HepG2 (cell line): ENCODE data around the gene WWC2. TPM values are rescaled to one million over a fixed set of nuclear protein-coding genes. Genes with fewer than 3 reads are reported as not detected.

Experiments
- ATAC-seq: fragments of 200-7000 bp; cut with Tn5 transposase; 3 replicates; pipeline ENCODE4 v1.9.1; 2020; ENCODE audit warnings: mild to moderate bottlenecking, moderate library complexity
- BruUV-seq: library from RNA; stranded (reverse); fragments of 400-500 nt; replicated peaks from 2 replicates; lab custom pipeline; 2021; lab: Mats Ljungman, UMichigan
- CTCF ChIA-PET: fragments of 300-600 bp; formaldehyde crosslinking; extraction: SDS; loops from one replicate; lab custom pipeline; 2021; ENCODE audit warnings: low total read pairs, inconsistent platforms, low intra/inter-chr PET ratio; lab: Yijun Ruan, JAX
- POLR2A ChIA-PET: fragments of 350-600 bp; sonication (Branson Sonifier 250); formaldehyde crosslinking; loops from one replicate; lab custom pipeline; 2020; ENCODE audit warnings: antibody characterized with exemption, inconsistent platforms; lab: Yijun Ruan, JAX
- DNase-seq: peaks from one replicate; pipeline ENCODE4 v3.0.0-alpha.2; 2015; ENCODE audit warnings: low spot score
- FAIRE-seq: peaks from 3 replicates; lab custom pipeline; 2011; peaks lifted over from hg19 to GRCh38; lab: Jason Lieb, UNC
- H2AFZ ChIP-seq: one replicate; pipeline ENCODE4 v1.6.1; 2011; ENCODE audit warnings: low read length, inconsistent platforms
- H3K27ac ChIP-seq: fragments of 300-600 bp; 3 replicates; pipeline ENCODE4 v1.8.0; 2011; ENCODE audit warnings: mixed run types, mild to moderate bottlenecking, mixed read lengths, low read length, inconsistent platforms; ENCODE audit not compliant: insufficient read depth; ENCODE audit errors: extremely low read length
- H3K27me3 ChIP-seq, 2 experiments: fragments of 200-600 bp in 1 of 2; 2 replicates in 1 of 2; 3 replicates in 1 of 2; pipeline versions ENCODE4 v1.6.0 to v1.8.0; 2011; ENCODE audit warnings: low read length in 2 of 2, mild to moderate bottlenecking in 2 of 2, moderate library complexity in 2 of 2, inconsistent platforms in 1 of 2; ENCODE audit not compliant: insufficient read depth in 2 of 2, control insufficient read depth in 1 of 2
- H3K36me3 ChIP-seq, 2 experiments: fragments of 200-600 bp in 1 of 2; replicated peaks in 1 of 2; 2 replicates in 1 of 2; 3 replicates in 1 of 2; pipeline versions ENCODE4 v1.5.1 to v1.8.0; 2011; ENCODE audit warnings: low read length in 2 of 2, inconsistent platforms in 1 of 2; ENCODE audit not compliant: insufficient read depth in 2 of 2, control insufficient read depth in 1 of 2
- H3K4me1 ChIP-seq: 2 replicates; pipeline ENCODE4 v1.5.1; 2012; ENCODE audit warnings: low read length, inconsistent platforms; ENCODE audit not compliant: insufficient read depth
- H3K4me2 ChIP-seq: 2 replicates; pipeline ENCODE4 v1.6.0; 2011; ENCODE audit warnings: low read depth, low read length, inconsistent platforms
- H3K4me3 ChIP-seq, 3 experiments: fragments of 200-600 bp in 1 of 3; sonication (generic), shearing (Covaris generic) in 1 of 3; replicated peaks in 1 of 3; 2 replicates each; pipeline ENCODE4 v1.5.1; 2011 to 2016; ENCODE audit warnings: low read length in 3 of 3, inconsistent platforms in 2 of 3, low read depth in 2 of 3, mild to moderate bottlenecking in 2 of 3, control low read depth in 1 of 3, mixed read lengths in 1 of 3; ENCODE audit not compliant: insufficient read depth in 1 of 3
- H3K79me2 ChIP-seq: one replicate; pipeline ENCODE4 v1.6.1; 2011; ENCODE audit warnings: low read length, inconsistent platforms; ENCODE audit not compliant: insufficient read depth
- H3K9ac ChIP-seq: 2 replicates; pipeline ENCODE4 v1.6.0; 2011; ENCODE audit warnings: mild to moderate bottlenecking, low read depth, low read length, inconsistent platforms; ENCODE audit not compliant: insufficient read depth
- H3K9me3 ChIP-seq: 2 replicates; pipeline ENCODE4 v1.5.1; 2012; ENCODE audit warnings: mild to moderate bottlenecking, low read length
- H4K20me1 ChIP-seq: 2 replicates; pipeline ENCODE4 v1.6.0; 2011; ENCODE audit warnings: inconsistent platforms, mild to moderate bottlenecking, low read length, moderate library complexity; ENCODE audit not compliant: insufficient read depth
- ARID4A ChIP-seq: sonication (generic); formaldehyde crosslinking; IDR thresholded peaks from 2 replicates; pipeline ENCODE4 v1.5.0; 2020; ENCODE audit warnings: mild to moderate bottlenecking, missing genetic modification reagents, borderline replicate concordance
- ATF7 ChIP-seq, 2 experiments: fragments of 450-650 bp in 1 of 2; sonication (generic) in 1 of 2; formaldehyde crosslinking in 1 of 2; IDR thresholded peaks; 2 replicates each; pipeline versions ENCODE4 v1.4.0 to v1.6.1; 2016 to 2020; ENCODE audit warnings: antibody characterized with exemption in 1 of 2, mild to moderate bottlenecking in 1 of 2, missing genetic modification reagents in 1 of 2
- GFI1 ChIP-seq: sonication (generic); formaldehyde crosslinking; IDR thresholded peaks from 2 replicates; pipeline ENCODE4 v1.5.0; 2020; ENCODE audit warnings: missing genetic modification reagents, mild to moderate bottlenecking, borderline replicate concordance
- PRDM4 ChIP-seq: sonication (generic); formaldehyde crosslinking; IDR thresholded peaks from 2 replicates; pipeline ENCODE4 v1.9.0; 2021; ENCODE audit warnings: missing genetic modification reagents, borderline replicate concordance
- ZGPAT ChIP-seq: IDR thresholded peaks from 2 replicates; pipeline ENCODE4 v1.6.1; 2016; ENCODE audit warnings: mild to moderate bottlenecking
- ZNF761 ChIP-seq: sonication (generic); formaldehyde crosslinking; conservative IDR thresholded peaks from 2 replicates; pipeline ENCODE4 v1.4.0; 2020; ENCODE audit warnings: mild to moderate bottlenecking, missing genetic modification reagents
- WGBS: methylation state at CpG from one replicate; pipeline ENCODE4 v1.1.6; 2017; ENCODE audit warnings: low lambda C conversion rate; 5-methylcytosine and 5-hydroxymethylcytosine counted together
- in situ Hi-C: cut with HindIII; loops from 2 replicates; pipeline ENCODE4 v1.10.0; 2017; ENCODE audit warnings: low pct_unique_long_range_greater_than_20kb; ENCODE audit not compliant: extremely low pct_ligation_motif_present
- intact Hi-C: fragments of 100-400 bp; cut with micrococcal nuclease; formaldehyde crosslinking; loops from one replicate; pipeline ENCODE4 v1.10.0; 2022; ENCODE audit not compliant: unreplicated experiment
- polyA plus RNA-seq, 8 experiments: library from polyadenylated mRNA; depleted of rRNA in 3 of 8; stranded (reverse) in 7 of 8; unstranded in 1 of 8; fragments of >200 nt; fragmentation: Illumina TruSeq in 4 of 8; extraction: Trizol in 4 of 8; gene quantifications; 2 replicates each; pipeline versions ENCODE4 v1.2.1 to v1.2.3, GENCODE V29; 2011 to 2016; ENCODE audit warnings: low read depth in 4 of 8, missing spikeins in 1 of 8, mixed read lengths in 1 of 8; ENCODE audit not compliant: insufficient read depth in 1 of 8
- total RNA-seq, 5 experiments: library from RNA; depleted of rRNA; stranded (reverse); fragments of >200 nt; fragmentation: Illumina TruSeq; extraction: Trizol; gene quantifications; 2 replicates each; pipeline ENCODE4 v1.2.3, GENCODE V29; 2016; ENCODE audit warnings: low read depth in 1 of 5
- TF ChIP-seq, protein P1 (sequence below): IDR thresholded peaks from 2 replicates; pipeline ENCODE4 v1.6.1; 2016; ENCODE audit warnings: low read depth, control low read depth
- TF ChIP-seq, protein P2 (sequence below): sonication (generic); formaldehyde crosslinking; IDR thresholded peaks from 2 replicates; pipeline ENCODE4 v1.4.0; 2020; ENCODE audit warnings: missing genetic modification reagents, borderline replicate concordance

WWC2 gene
- total and polyA plus RNA-seq, 2 of the 13 experiments (the other 11 are each of a cell fraction or from before 2014, with no cell fraction given), result 40.0 to 50.1 TPM

GRCh38 chr4:183314806-183315205 is 215.7 kb downstream of the WWC2 start (continued):
- TF ChIP-seq PRDM4 (CRISPR knock-in tag), result no peak
- no peak for TF ChIP-seq ZGPAT (CRISPR knock-in tag)
- no peak for TF ChIP-seq ATF7 (IDR thresholded peaks at IDR 0.05)
- no peak for TF ChIP-seq ATF7 (CRISPR knock-in tag; IDR thresholded peaks at IDR 0.05)
- no peak for TF ChIP-seq GFI1 (CRISPR knock-in tag)
- TF ChIP-seq, protein P1, sequence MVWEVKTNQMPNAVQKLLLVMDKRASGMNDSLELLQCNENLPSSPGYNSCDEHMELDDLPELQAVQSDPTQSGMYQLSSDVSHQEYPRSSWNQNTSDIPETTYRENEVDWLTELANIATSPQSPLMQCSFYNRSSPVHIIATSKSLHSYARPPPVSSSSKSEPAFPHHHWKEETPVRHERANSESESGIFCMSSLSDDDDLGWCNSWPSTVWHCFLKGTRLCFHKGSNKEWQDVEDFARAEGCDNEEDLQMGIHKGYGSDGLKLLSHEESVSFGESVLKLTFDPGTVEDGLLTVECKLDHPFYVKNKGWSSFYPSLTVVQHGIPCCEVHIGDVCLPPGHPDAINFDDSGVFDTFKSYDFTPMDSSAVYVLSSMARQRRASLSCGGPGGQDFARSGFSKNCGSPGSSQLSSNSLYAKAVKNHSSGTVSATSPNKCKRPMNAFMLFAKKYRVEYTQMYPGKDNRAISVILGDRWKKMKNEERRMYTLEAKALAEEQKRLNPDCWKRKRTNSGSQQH (CRISPR knock-in tag), result no peak

DNA sequence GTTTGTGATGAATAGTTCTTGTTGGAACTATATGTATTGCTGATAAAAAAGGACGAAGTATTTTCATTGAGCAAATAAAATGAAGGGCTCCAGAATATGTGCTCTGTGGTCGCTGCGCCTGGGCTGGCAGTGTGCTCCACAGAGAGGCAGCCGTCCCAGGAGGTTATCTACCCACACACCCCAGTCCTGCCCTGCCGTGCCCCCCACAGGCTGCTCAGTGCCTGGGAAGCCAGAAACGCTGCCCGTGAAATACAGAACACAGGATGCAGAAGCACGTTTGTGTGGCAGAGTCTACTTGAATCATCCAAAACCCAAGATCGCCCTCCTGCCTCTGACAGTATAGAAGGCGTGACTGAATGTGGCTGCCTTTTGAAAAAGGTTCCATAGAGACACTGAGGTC is 219.6 kb downstream of the WWC2 start:
- CTCF ChIA-PET, result no interaction called here
- Histone ChIP-seq H3K79me2 (no peaks in the 10 kb centered on the region), H3K9ac (no peak overlapping the region), H3K4me3 (no peak overlapping the region), H2AFZ (no peak overlapping the region), H3K4me1 (peaks cover 36% of the 10 kb centered on the region), H3K27ac (no peak overlapping the region)
- FAIRE-seq, result no peak
- BruUV-seq, result no TSS peak
- in situ Hi-C loops, result no loop called here
- TF ChIP-seq, protein P2, sequence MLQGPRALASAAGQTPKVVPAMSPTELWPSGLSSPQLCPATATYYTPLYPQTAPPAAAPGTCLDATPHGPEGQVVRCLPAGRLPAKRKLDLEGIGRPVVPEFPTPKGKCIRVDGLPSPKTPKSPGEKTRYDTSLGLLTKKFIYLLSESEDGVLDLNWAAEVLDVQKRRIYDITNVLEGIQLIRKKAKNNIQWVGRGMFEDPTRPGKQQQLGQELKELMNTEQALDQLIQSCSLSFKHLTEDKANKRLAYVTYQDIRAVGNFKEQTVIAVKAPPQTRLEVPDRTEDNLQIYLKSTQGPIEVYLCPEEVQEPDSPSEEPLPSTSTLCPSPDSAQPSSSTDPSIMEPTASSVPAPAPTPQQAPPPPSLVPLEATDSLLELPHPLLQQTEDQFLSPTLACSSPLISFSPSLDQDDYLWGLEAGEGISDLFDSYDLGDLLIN (CRISPR knock-in tag), result no peak
- TF ChIP-seq ZNF761, result no peak
- no peak for TF ChIP-seq ARID4A (CRISPR knock-in tag)
- TF ChIP-seq, all 625 proteins: peak for 0
- 100% methylated on average over 9 of the region's 10 CpGs for WGBS
- Histone ChIP-seq H3K4me2 (no peak overlapping the region), H3K36me3 (peaks cover 8 to 33% of the 10 kb centered on the region in 2 experiments), H3K27me3 (no peaks in the 10 kb centered on the region), H4K20me1 (no peaks in the 10 kb centered on the region), H3K9me3 (no peaks in the 10 kb centered on the region)
- DNase-seq (no peak), ATAC-seq (no peak)
- POLR2A ChIA-PET, result no interaction called here
- intact Hi-C loops, result no loop called here
